IPS-18a (cell line): ENCODE measurements around the gene SSR4.

Experiments
- H3K27ac ChIP-seq: one replicate; pipeline ENCODE4 v1.5.1; 2013; ENCODE audit warnings: low read length
- H3K27me3 ChIP-seq: one replicate; pipeline ENCODE4 v1.6.1; 2013; ENCODE audit warnings: mild to moderate bottlenecking, low read length; ENCODE audit not compliant: control insufficient read depth, insufficient read depth
- H3K36me3 ChIP-seq: one replicate; pipeline ENCODE4 v1.6.1; 2013; ENCODE audit warnings: low read depth, low read length; ENCODE audit not compliant: control insufficient read depth
- H3K4me1 ChIP-seq: one replicate; pipeline ENCODE4 v1.6.1; 2013; ENCODE audit warnings: low read depth, low read length; ENCODE audit not compliant: control insufficient read depth
- H3K4me3 ChIP-seq: one replicate; pipeline ENCODE4 v1.5.1; 2013; ENCODE audit warnings: low read length
- H3K9ac ChIP-seq: one replicate; pipeline ENCODE4 v1.6.1; 2013; ENCODE audit warnings: mild to moderate bottlenecking, low read length, moderate library complexity
- H3K9me3 ChIP-seq: one replicate; pipeline ENCODE4 v1.6.1; 2013; ENCODE audit warnings: low read depth, low read length; ENCODE audit not compliant: control insufficient read depth

The SSR4 gene

DNA sequence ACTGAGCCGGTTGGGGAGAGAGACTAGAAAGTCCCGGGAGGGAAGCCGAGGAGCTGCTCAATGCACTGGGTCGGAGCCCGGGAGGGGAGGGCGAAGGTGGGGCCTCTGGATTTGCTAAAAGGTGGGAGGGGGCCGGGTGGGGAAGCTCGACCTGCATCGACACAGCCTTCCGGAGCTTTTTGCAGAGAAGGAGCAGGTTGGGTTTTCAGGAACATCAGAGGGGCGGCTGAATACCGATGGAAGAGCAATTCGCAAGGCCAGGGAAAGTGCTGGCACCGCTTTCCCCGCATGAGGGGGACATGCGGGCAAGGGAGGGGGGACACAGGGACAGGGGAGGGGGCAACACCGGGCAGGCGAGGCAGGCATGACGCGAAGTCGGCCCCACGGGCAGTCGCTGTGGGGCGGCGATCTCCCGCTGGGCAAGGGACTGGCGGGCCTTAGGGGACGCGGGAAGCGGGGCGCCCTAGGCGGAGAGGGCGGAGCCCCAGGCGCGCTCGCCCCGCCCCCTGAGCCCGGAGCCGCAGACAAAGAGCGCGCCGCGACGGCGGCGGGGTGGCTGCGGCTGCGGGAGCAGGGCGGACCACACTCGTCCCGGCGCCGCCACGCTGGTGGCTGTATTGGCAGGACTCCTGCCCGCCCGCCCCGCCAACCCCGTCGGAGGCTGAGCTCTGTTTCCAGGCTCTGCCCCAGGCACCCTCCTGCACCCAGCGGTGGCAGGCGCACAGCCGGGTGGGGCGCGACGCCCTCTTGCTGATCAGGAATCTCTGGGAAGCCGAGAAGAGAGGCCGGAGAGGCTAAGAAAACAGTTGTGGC lies 24.3 kb downstream of the SSR4 start:
- Histone ChIP-seq H3K27ac (no peak overlapping the region), H3K9ac (peak overlapping the region; percentile 43), H3K9me3 (peaks cover 8% of the 10 kb centered on the region), H3K27me3 (no peaks in the 10 kb centered on the region), H3K4me3 (peak overlapping the region; percentile 53), H3K4me1 (peaks cover 3% of the 10 kb centered on the region), H3K36me3 (no peaks in the 10 kb centered on the region)

DNA sequence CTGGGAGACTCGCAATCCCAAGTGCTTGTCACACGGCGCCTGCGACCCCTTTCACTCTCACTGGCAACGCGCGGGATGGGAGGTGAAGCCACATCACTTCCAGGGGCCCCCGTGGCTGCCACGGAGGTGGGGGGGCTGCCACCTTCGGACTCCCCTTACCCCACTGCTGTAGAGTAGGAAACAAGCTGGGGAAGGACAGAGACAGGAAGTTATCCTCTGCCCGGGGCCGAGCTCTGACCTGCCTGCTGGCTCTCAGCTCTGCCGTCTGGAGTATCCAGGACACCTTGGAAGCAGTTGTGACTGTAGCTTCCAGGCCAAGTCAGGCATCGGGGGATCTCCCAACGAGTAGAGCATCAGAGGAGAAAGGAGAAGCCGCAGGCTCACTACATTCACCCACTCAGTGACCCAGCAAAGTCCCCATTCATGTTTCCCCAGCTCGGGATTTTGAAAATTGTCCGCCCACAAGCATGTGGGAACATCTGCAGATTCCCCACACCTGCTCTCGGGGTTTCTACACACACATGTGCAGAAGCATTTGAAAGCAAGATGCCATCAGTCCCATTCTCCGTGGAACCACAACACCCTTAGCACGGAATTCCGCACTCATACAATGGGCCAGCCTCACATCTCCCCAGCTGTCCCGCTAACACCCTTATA lies 25.0 kb downstream of the SSR4 start:
- Histone ChIP-seq H3K9me3 (peaks cover 8% of the 10 kb centered on the region), H3K9ac (peak overlapping the region; percentile 43), H3K4me1 (peaks cover 3% of the 10 kb centered on the region), H3K27me3 (no peaks in the 10 kb centered on the region), H3K4me3 (peak overlapping the region; percentile 53), H3K27ac (no peak overlapping the region), H3K36me3 (no peaks in the 10 kb centered on the region)

DNA sequence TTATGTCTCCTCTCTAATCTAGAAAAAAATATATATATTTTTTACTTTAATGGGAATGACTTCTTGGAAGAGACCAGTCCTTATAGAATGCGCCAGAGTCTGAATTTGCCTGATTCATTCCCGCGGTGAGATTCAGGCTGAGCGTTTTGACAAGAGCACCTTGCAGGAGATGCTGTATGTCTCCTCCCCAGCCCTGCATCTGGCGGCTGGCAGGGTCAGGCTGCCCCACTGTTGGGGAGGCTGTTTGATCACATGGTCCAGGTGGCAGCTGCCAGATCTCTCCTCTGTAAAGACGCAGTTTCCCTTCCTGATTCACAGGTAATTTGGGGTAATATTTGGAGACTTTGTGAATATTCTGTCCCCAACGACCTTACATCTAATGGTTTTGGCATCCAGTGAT lies 26.1 kb downstream of the SSR4 start:
- Histone ChIP-seq H3K27ac (no peak overlapping the region), H3K9me3 (peaks cover 8% of the 10 kb centered on the region), H3K4me1 (peaks cover 3% of the 10 kb centered on the region), H3K36me3 (no peaks in the 10 kb centered on the region), H3K4me3 (no peak overlapping the region), H3K9ac (no peak overlapping the region), H3K27me3 (no peaks in the 10 kb centered on the region)

DNA sequence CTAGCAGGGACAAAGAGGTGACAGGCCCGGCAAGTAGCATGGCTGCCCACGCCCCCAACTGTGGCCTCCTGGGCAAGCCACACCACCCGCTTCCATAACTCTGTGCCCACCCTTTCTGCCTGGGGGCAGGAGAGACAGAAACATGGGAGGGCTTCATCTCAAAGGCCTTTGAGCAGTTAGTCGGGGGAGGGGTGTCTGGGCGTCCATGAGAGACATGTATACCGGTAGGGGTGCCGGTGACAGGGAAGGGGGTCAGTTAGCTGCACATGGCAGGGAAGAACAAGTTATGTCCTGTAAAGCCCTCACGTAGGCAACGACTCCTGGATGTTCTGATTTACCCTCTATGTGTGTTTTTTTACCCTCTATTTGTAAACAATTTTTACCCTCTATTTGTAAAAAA lies 26.6 kb downstream of the SSR4 start:
- Histone ChIP-seq H3K9ac (no peak overlapping the region), H3K27ac (no peak overlapping the region), H3K27me3 (no peaks in the 10 kb centered on the region), H3K9me3 (peaks cover 8% of the 10 kb centered on the region), H3K36me3 (no peaks in the 10 kb centered on the region), H3K4me1 (peaks cover 3% of the 10 kb centered on the region), H3K4me3 (no peak overlapping the region)

DNA sequence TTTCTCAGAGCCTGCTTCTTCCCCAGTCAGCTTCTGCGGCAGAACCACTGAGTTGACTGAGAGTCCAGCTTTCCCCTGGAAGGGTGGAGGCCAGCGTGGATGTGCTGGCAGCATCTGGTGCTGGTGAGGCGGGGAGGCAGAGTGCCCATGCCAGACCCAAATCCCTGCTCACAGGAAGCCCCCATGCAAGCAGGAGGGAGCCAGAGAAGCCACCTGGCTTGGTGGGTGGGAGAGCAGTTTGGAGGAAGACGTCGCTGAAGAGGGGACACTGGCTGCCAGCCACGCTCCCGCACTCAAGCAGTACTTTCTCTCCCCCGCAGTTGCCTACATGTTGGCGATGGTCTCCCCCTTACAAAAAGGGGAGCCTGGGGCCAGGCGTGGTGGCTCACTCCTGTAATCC lies 29.9 kb downstream of the SSR4 start:
- Histone ChIP-seq H3K36me3 (no peaks in the 10 kb centered on the region), H3K9me3 (peaks cover 4% of the 10 kb centered on the region), H3K4me3 (no peak overlapping the region), H3K9ac (no peak overlapping the region), H3K27ac (no peak overlapping the region), H3K4me1 (peaks cover 3% of the 10 kb centered on the region), H3K27me3 (no peaks in the 10 kb centered on the region)

DNA sequence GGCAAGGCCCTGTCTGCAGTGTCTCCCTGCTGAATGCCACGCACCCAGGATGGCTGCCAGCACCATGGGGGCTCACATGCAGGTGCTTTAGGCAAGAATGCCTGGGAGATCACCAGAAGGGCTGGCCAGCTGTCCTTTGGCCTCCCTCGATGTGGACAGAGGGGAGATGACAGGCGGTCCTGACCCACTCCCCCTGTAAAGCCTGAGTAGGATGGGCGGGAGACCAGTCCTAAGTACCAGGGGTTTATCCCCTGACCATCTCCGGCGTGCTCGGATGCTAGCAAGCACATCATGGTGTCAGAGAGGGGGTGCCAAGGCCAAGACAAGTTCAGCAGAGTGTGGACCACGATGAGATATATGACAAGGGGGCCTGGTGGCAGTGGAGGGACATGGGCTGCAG lies 30.6 kb downstream of the SSR4 start:
- H3K27ac ChIP-seq = no peak overlapping the region
- no peaks in the 10 kb centered on the region for H3K36me3 ChIP-seq
- no peak overlapping the region for H3K9ac ChIP-seq
- no peaks in the 10 kb centered on the region for H3K27me3 ChIP-seq
- no peak overlapping the region for H3K4me3 ChIP-seq
- H3K4me1 ChIP-seq = no peaks in the 10 kb centered on the region
- H3K9me3 ChIP-seq = peaks cover 4% of the 10 kb centered on the region

DNA sequence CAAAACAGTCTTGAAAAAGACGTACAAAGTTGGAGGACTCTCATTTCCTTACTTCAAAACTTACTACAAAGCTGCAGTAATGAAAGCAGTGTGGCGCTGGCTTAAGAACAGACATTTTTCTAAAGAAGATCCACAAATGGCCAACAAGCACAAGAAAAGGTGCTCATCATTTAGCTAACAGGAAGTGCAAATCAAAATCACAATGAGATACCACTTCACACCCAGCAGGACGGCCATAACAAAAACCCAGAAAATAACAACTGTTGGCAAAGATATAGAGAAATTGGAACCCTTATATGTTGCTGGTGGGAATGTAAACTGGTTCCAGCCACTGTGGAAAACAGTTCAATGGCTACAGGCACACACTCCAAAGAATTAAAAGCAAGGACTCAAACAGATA lies 32.5 kb downstream of the SSR4 start:
- Histone ChIP-seq H3K27ac (no peak overlapping the region), H3K9ac (no peak overlapping the region), H3K27me3 (peaks cover 6% of the 10 kb centered on the region), H3K36me3 (no peaks in the 10 kb centered on the region), H3K9me3 (peaks cover 4% of the 10 kb centered on the region), H3K4me3 (no peak overlapping the region), H3K4me1 (no peaks in the 10 kb centered on the region)

DNA sequence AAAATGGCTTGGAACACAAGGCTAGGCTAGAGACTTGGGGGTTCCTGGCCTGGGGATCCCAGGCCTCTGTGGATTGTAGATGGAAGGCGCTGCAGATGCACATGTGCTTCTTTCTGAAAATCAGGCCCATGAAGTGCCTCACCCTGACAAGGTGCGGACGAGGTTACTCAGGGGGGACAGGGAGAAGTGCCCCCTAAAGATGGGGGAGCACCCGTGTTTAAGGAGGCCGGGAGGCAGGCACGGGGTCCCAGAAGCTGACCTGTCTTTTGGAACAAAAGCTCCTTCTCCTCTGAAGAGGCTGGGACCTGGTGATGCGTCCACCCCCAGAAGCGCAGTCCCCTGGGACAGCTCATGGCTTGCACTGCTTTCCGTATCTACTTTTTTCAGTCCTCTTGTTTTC lies 33.4 kb downstream of the SSR4 start:
- no peaks in the 10 kb centered on the region for H3K36me3 ChIP-seq
- peak overlapping the region; percentile 48 for H3K9ac ChIP-seq
- peaks cover 8% of the 10 kb centered on the region for H3K27me3 ChIP-seq
- no peaks in the 10 kb centered on the region for H3K9me3 ChIP-seq
- peak overlapping the region; percentile 75 for H3K4me3 ChIP-seq
- no peaks in the 10 kb centered on the region for H3K4me1 ChIP-seq
- no peak overlapping the region for H3K27ac ChIP-seq

DNA sequence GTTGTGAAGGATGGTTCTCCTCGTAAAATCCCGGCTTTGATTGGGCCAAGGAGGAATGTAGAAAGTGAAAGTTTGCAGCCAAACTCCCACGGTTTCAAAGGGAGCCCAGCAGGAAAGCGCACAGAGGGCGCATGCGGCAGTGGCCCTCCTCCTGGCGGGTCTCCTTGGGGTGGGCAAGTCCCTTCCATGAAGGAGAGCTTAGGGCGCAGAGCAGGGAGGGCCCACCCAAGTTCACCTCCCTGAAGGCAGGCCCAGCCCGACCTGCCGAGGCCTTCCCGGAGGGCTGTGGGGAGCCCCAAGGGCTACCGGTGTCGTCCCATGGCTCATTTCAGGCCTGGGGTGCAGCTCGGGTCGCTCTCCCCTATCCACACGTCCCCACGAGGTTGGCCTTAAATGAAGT lies 33.8 kb downstream of the SSR4 start:
- Histone ChIP-seq H3K4me3 (peak overlapping the region; percentile 75), H3K4me1 (no peaks in the 10 kb centered on the region), H3K36me3 (no peaks in the 10 kb centered on the region), H3K27me3 (peaks cover 8% of the 10 kb centered on the region), H3K27ac (no peak overlapping the region), H3K9me3 (no peaks in the 10 kb centered on the region), H3K9ac (peak overlapping the region; percentile 48)

DNA sequence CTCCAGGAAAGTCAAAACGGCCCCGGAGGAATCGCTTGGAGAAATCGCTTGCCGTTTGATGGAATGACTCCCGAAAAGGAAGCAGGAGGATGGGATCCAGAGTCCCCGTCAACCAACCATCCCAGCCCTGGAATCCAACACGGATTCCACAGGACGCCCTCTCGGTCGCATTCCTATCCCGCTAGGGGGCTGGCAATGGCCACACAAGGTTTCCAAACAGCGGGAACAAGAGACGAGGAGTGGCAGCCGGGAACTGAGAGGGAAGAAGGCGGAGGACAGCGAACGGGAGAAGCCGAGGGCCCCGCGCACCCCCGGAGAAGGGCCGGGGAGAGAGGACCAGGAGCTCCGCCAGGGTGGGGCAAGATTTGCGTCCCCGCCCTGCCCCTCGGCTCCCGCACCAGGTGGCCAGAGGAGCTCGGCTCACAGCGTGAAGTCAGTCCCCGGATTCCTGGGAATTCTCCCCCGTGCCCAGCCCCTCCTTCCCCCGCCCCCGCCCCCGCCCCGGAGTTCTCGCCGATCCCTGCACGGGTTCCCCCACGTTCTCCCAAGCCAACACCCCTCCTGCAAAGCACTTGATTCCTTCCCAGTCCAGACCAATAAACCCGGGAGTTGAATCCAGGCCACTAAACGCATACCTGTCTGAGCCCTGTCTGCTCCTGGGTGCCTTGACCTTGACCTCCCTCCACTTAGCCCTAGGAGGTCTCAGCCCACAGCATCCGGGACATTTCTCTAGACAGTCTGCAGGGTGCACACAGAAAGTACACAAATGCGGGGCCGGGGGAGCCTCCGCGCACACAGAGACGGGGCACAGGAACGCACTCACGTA lies 34.5 kb downstream of the SSR4 start:
- no peaks in the 10 kb centered on the region for H3K4me1 ChIP-seq
- no peaks in the 10 kb centered on the region for H3K36me3 ChIP-seq
- H3K27ac ChIP-seq = no peak overlapping the region
- H3K9ac ChIP-seq = peak overlapping the region; percentile 48
- H3K27me3 ChIP-seq = peaks cover 8% of the 10 kb centered on the region
- H3K4me3 ChIP-seq = peak overlapping the region; percentile 75
- H3K9me3 ChIP-seq = no peaks in the 10 kb centered on the region

DNA sequence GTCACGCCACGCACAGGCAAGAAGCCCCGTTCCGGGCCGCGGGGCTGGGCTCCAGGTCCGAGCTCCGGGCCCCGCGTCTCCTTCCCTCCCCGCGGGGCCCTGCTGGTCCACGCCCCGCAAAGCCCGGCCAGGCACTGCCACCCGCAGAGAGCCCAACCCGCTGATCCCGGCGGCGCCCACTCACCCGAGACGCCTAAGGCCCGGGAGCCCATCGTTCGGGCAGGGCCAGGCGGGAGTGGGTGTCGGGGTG lies 35.0 kb downstream of the SSR4 start:
- H3K4me1 ChIP-seq = no peaks in the 10 kb centered on the region
- peak overlapping the region; percentile 75 for H3K4me3 ChIP-seq
- H3K36me3 ChIP-seq = no peaks in the 10 kb centered on the region
- H3K27me3 ChIP-seq = peaks cover 8% of the 10 kb centered on the region
- H3K27ac ChIP-seq = no peak overlapping the region
- no peaks in the 10 kb centered on the region for H3K9me3 ChIP-seq
- H3K9ac ChIP-seq = peak overlapping the region; percentile 42
